ENCODE data around the gene WIPI1. TPM values are rescaled to one million over a fixed set of nuclear protein-coding genes. Genes with fewer than 3 reads are reported as not detected.

Gene WIPI1
- total and polyA plus RNA-seq, 2 of the 13 experiments (the other 11 are each of a cell fraction or from before 2014, with no cell fraction given), result 29.4 to 141 TPM

DNA sequence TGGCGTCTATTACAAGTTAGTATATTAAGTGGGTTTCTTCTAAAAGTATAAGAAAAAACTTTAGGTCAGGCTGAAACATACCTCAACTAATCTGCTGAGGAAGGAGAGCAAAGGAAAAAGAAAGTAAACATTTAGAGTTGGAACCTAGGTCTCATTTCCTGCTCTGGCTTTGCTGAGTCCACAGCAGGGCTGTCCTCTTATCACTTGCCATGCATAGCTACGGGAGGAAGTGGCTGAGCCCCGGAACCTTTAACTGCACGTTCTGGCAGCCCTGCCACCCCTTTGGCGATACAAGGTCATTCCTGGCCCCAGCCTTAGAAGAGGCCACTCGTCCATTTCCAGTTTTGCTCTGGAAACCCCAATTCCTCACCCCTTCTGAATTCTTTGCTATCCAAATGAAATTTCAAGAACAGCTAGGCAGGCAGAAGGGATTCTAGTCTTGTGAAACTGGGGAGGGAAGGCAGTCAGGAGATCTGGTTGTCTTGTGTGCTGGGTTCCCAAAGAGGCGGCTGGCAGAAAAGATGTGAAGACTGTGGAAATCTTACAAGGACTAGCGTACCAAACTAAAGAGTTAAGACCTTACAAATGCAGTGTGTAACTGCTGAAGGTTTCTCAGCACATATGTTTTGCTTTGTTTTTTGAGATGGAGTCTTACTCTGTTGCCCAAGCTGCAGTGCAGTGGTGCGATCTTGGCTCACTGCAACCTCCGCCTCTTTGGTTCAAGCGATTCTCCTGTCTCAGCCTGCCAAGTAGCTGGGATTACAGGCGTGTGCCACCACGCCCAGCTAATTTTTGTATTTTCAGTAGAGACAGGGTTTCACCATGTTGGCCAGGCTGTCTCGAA lies 19.1 kb downstream of the WIPI1 start (continued):
- TF ChIP-seq, protein P1, sequence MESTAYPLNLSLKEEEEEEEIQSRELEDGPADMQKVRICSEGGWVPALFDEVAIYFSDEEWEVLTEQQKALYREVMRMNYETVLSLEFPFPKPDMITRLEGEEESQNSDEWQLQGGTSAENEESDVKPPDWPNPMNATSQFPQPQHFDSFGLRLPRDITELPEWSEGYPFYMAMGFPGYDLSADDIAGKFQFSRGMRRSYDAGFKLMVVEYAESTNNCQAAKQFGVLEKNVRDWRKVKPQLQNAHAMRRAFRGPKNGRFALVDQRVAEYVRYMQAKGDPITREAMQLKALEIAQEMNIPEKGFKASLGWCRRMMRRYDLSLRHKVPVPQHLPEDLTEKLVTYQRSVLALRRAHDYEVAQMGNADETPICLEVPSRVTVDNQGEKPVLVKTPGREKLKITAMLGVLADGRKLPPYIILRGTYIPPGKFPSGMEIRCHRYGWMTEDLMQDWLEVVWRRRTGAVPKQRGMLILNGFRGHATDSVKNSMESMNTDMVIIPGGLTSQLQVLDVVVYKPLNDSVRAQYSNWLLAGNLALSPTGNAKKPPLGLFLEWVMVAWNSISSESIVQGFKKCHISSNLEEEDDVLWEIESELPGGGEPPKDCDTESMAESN (CRISPR knock-in tag; conservative IDR thresholded peaks at IDR 0.05), result peak; percentile 37; the same call in 1 of the 2 replicates
- TF ChIP-seq, protein P2, sequence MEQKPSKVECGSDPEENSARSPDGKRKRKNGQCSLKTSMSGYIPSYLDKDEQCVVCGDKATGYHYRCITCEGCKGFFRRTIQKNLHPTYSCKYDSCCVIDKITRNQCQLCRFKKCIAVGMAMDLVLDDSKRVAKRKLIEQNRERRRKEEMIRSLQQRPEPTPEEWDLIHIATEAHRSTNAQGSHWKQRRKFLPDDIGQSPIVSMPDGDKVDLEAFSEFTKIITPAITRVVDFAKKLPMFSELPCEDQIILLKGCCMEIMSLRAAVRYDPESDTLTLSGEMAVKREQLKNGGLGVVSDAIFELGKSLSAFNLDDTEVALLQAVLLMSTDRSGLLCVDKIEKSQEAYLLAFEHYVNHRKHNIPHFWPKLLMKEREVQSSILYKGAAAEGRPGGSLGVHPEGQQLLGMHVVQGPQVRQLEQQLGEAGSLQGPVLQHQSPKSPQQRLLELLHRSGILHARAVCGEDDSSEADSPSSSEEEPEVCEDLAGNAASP (CRISPR knock-in tag; IDR thresholded peaks at IDR 0.05; ENCODE audit: borderline replicate concordance), result no peak
- no peak for TF ChIP-seq TEAD2 (CRISPR knock-in tag; IDR thresholded peaks at IDR 0.05)
- no peak for TF ChIP-seq ZNF768 (CRISPR knock-in tag; IDR thresholded peaks at IDR 0.05)
- TF ChIP-seq ZNF367 (CRISPR knock-in tag; IDR thresholded peaks at IDR 0.05; ENCODE audit: borderline replicate concordance), result no peak
- no peak for TF ChIP-seq ZNF282 (IDR thresholded peaks at IDR 0.05; ENCODE audit: partially characterized antibody)
- TF ChIP-seq MIXL1 (CRISPR knock-in tag; IDR thresholded peaks at IDR 0.05), result peak; percentile 80
- no peak for TF ChIP-seq ZNF205 (CRISPR knock-in tag; IDR thresholded peaks at IDR 0.05)
- TF ChIP-seq, protein P3, sequence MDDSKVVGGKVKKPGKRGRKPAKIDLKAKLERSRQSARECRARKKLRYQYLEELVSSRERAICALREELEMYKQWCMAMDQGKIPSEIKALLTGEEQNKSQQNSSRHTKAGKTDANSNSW (CRISPR knock-in tag; IDR thresholded peaks at IDR 0.05; ENCODE audit: borderline replicate concordance), result no peak
- peak; percentile 14; the same call in 1 of the 2 replicates for TF ChIP-seq GABPA (IDR thresholded peaks at IDR 0.05; ENCODE audit: low read depth, low read length)
- peak; percentile 83 for TF ChIP-seq GABPA (CRISPR knock-in tag; IDR thresholded peaks at IDR 0.05; ENCODE audit: low read depth)
- TF ChIP-seq MAF1 (CRISPR knock-in tag; IDR thresholded peaks at IDR 0.05; ENCODE audit: borderline replicate concordance), result no peak
- TF ChIP-seq ZNF605 (CRISPR knock-in tag; IDR thresholded peaks at IDR 0.05), result no peak
- no peak for TF ChIP-seq SYNCRIP (IDR thresholded peaks at IDR 0.05; ENCODE audit: insufficient read depth, low read depth, low read length)
- TF ChIP-seq FOXA3 (CRISPR knock-in tag; IDR thresholded peaks at IDR 0.05), result peak; percentile 63; the same call in 1 of the 2 replicates
- TF ChIP-seq, protein P4, sequence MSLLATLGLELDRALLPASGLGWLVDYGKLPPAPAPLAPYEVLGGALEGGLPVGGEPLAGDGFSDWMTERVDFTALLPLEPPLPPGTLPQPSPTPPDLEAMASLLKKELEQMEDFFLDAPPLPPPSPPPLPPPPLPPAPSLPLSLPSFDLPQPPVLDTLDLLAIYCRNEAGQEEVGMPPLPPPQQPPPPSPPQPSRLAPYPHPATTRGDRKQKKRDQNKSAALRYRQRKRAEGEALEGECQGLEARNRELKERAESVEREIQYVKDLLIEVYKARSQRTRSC (CRISPR knock-in tag; IDR thresholded peaks at IDR 0.05; ENCODE audit: low read depth), result no peak
- TF ChIP-seq, protein P5, sequence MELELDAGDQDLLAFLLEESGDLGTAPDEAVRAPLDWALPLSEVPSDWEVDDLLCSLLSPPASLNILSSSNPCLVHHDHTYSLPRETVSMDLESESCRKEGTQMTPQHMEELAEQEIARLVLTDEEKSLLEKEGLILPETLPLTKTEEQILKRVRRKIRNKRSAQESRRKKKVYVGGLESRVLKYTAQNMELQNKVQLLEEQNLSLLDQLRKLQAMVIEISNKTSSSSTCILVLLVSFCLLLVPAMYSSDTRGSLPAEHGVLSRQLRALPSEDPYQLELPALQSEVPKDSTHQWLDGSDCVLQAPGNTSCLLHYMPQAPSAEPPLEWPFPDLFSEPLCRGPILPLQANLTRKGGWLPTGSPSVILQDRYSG (CRISPR knock-in tag; IDR thresholded peaks at IDR 0.05), result no peak
- no peak for TF ChIP-seq ZNF572 (CRISPR knock-in tag; IDR thresholded peaks at IDR 0.05)
- TF ChIP-seq, protein P6, sequence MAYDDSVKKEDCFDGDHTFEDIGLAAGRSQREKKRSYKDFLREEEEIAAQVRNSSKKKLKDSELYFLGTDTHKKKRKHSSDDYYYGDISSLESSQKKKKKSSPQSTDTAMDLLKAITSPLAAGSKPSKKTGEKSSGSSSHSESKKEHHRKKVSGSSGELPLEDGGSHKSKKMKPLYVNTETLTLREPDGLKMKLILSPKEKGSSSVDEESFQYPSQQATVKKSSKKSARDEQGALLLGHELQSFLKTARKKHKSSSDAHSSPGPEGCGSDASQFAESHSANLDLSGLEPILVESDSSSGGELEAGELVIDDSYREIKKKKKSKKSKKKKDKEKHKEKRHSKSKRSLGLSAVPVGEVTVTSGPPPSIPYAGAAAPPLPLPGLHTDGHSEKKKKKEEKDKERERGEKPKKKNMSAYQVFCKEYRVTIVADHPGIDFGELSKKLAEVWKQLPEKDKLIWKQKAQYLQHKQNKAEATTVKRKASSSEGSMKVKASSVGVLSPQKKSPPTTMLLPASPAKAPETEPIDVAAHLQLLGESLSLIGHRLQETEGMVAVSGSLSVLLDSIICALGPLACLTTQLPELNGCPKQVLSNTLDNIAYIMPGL (CRISPR knock-in tag; IDR thresholded peaks at IDR 0.05; ENCODE audit: borderline replicate concordance in 1 of 2, low read depth in 1 of 2), result peak in 1 of 2 experiments; percentile 60; a peak in 1 of 4 replicates
- no peak for TF ChIP-seq SRSF1 (optimal IDR thresholded peaks at IDR 0.05; ENCODE audit: low read depth, low read length)
- TF ChIP-seq ZMYM2 (CRISPR knock-in tag; IDR thresholded peaks at IDR 0.05), result no peak
- TF ChIP-seq ZNF207 (IDR thresholded peaks at IDR 0.05; ENCODE audit: borderline replicate concordance), result no peak
- TF ChIP-seq CEBPB (IDR thresholded peaks at IDR 0.05; ENCODE audit: borderline replicate concordance, low read depth, low read length), result no peak
- TF ChIP-seq KDM1A (CRISPR knock-in tag; IDR thresholded peaks at IDR 0.05), result no peak

All from HepG2 (cell line).